LNCAP (cell line): ENCODE results near the gene CDK10.

Source experiments
- CTCF ChIP-seq: fragments of 450-650 bp; IDR thresholded peaks from 2 replicates; pipeline ENCODE4 v1.5.1; 2017; ENCODE audit warnings: mild to moderate bottlenecking

Gene CDK10

DNA sequence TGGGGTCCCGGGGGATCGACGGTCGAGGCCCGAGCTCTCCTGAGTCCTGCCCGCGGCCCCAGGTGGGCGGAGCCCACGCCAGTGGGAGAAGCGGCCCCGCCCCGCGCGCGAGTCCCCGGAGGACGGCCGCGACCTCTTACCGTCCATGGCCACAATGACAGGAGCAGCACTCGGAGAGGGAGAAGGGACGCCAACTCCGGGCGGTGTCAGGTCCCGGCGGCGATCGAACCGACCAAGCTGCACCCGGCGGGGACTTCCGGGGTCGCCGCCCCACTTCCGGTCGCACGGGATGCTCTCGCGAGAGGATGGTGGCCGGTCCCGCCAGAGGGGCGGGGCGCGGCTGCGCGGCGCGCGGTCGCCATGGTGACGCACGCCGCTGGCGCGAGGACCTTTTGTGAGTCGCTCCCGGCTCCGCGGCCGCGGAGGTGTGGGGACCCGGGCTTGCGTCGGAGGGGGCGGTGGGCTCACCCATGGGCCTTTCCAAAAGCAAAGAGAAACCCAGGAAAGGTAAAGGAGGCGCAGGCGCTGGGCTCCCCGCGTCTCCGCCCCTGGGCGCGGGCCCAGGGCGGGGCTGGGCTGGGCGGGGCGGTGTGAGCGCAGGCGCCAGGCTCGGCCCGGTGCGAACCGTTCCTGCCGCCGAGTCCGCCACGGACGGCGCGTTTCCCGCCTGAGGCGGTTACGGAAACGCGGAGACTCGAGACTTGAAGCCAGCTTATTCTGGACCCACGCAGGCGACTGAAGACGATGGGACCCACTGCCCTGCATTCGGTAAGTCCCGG is 28.9 kb upstream of the CDK10 start, which contains the start of the genes CHMP1A and SPATA33:
Gene CHMP1A (minus strand): TSS at position 267 of the 779 bp plus-strand sequence. CDS start 120 bp downstream, at position 147.
Gene SPATA33 (plus strand): TSS at position 395 of the 779 bp plus-strand sequence. CDS start 76 bp downstream, at position 471.
- no peak for TF ChIP-seq CTCF

DNA sequence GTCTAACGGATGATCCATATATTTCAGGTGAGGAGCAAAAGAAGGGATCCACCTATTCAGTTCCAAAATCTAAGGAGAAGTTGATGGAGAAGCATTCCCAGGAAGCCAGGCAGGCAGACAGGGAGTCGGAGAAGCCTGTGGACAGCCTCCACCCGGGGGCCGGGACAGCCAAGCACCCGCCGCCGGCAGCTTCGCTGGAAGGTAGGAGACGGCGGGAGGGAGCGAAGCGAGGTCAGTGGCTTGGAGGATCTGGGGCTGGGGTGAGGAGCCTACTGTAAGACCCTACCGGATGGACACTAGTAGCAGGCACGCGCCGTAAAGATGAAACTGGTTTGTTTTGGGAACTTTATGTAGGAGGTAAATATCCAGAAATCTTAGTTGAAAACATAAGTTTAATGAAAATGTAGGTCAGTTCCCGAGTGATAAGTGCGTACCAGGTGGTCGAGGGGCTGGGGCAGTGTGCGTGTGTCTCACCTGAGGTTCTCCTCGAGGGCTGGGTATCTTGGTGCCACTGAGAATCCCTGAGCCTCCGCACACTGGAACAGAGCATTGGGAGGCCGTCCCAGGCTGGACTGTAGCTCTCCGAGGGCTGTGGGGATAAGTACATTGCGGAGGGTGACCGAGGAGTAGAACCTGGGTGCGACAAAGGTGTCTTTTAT is 28.1 kb upstream of the CDK10 start:
- TF ChIP-seq CTCF, result no peak

GRCh38 chr16:89660146-89660545 is 26.3 kb upstream of the CDK10 start:
- no peak for TF ChIP-seq CTCF

- TF ChIP-seq CTCF, result no peak
Observed at GRCh38 chr16:89661215-89661614, 25.3 kb upstream of the CDK10 start.

GRCh38 chr16:89667633-89668032 is 18.9 kb upstream of the CDK10 start:
- no peak for TF ChIP-seq CTCF

GRCh38 chr16:89668790-89669158 is 17.7 kb upstream of the CDK10 start:
- no peak for TF ChIP-seq CTCF

GRCh38 chr16:89669755-89670154 is 16.7 kb upstream of the CDK10 start:
- no peak for TF ChIP-seq CTCF
